GM12878 (cell line): ENCODE measurements around the gene SEC24D. TPM values are rescaled to one million over a fixed set of nuclear protein-coding genes. Genes with fewer than 3 reads are reported as not detected.

ENCODE experiments used
- ATAC-seq: fragments of 200-7000 bp; cut with Tn5 transposase; 3 replicates; pipeline ENCODE4 v1.9.1; 2020; ENCODE audit warnings: mild to moderate bottlenecking, moderate library complexity
- BruUV-seq: library from RNA; stranded (reverse); fragments of 400-500 nt; replicated peaks from 2 replicates; lab custom pipeline; 2021; lab: Mats Ljungman, UMichigan
- CTCF ChIA-PET: fragments of 300-600 bp; sonication (Branson Sonifier 250); formaldehyde crosslinking; extraction: SDS; loops from one replicate; lab custom pipeline; 2021; ENCODE audit warnings: inconsistent platforms; lab: Yijun Ruan, JAX
- POLR2A ChIA-PET: fragments of 350-600 bp; formaldehyde crosslinking; extraction: SDS; loops from one replicate; lab custom pipeline; 2021; ENCODE audit warnings: inconsistent platforms; lab: Charles Lee
- RAD21 ChIA-PET: fragments of 300-600 bp; sonication (Branson Sonifier 250); formaldehyde crosslinking; loops from one replicate; lab custom pipeline; 2023; ENCODE audit warnings: antibody characterized with exemption; ENCODE audit not compliant: unreplicated experiment; lab: Charles Lee
- SMC1A ChIA-PET: fragments of 300-600 bp; sonication (Branson Sonifier 250); formaldehyde crosslinking; loops from one replicate; lab custom pipeline; 2023; ENCODE audit not compliant: unreplicated experiment, uncharacterized antibody; lab: Charles Lee
- DNase-seq: peaks from one replicate; pipeline ENCODE4 v3.0.0-alpha.2; 2011; ENCODE audit warnings: low read depth, low spot score
- FAIRE-seq: peaks from 3 replicates; lab custom pipeline; 2011; peaks lifted over from hg19 to GRCh38; lab: Jason Lieb, UNC
- H2AFZ ChIP-seq: 2 replicates; pipeline ENCODE4 v1.6.0; 2011; ENCODE audit warnings: low read depth, low read length, control low read depth; ENCODE audit not compliant: control insufficient read depth
- H3K27ac ChIP-seq: 2 replicates; pipeline ENCODE4 v1.5.1; 2011; ENCODE audit warnings: control low read depth; ENCODE audit not compliant: control insufficient read depth, insufficient read depth
- H3K27me3 ChIP-seq, 2 experiments: replicated peaks in 1 of 2; 2 replicates each; pipeline versions ENCODE4 v1.6.0 to v1.6.1; 2011; ENCODE audit warnings: low read length in 1 of 2; ENCODE audit not compliant: control insufficient read depth in 2 of 2, insufficient read depth in 2 of 2
- H3K36me3 ChIP-seq, 2 experiments: 2 replicates each; pipeline ENCODE4 v1.5.1; 2011; ENCODE audit warnings: low read length in 1 of 2; ENCODE audit not compliant: control insufficient read depth in 2 of 2, insufficient read depth in 2 of 2
- H3K4me1 ChIP-seq: 2 replicates; pipeline ENCODE4 v1.6.1; 2011; ENCODE audit warnings: mild to moderate bottlenecking, low read length, moderate library complexity, mixed read lengths; ENCODE audit not compliant: control insufficient read depth, insufficient read depth
- H3K4me2 ChIP-seq: 2 replicates; pipeline ENCODE4 v1.6.0; 2011; ENCODE audit warnings: control low read depth; ENCODE audit not compliant: control insufficient read depth, insufficient read depth
- H3K4me3 ChIP-seq: fragments of 200-600 bp; sonication (generic); 2 replicates; pipeline ENCODE4 v1.5.1; 2016
- H3K79me2 ChIP-seq: 2 replicates; pipeline ENCODE4 v1.6.0; 2011; ENCODE audit warnings: low read length; ENCODE audit not compliant: control insufficient read depth, insufficient read depth
- H3K9ac ChIP-seq: 2 replicates; pipeline ENCODE4 v1.8.0; 2011; ENCODE audit warnings: low read length, control low read depth, mixed read lengths; ENCODE audit not compliant: control insufficient read depth, insufficient read depth
- H3K9me3 ChIP-seq: replicated peaks from 3 replicates; pipeline ENCODE4 v1.5.1; 2011; ENCODE audit warnings: mild to moderate bottlenecking, low read length; ENCODE audit not compliant: control insufficient read depth, insufficient read depth
- H4K20me1 ChIP-seq: 2 replicates; pipeline ENCODE4 v1.6.0; 2011; ENCODE audit not compliant: control insufficient read depth, insufficient read depth
- CHD4 ChIP-seq: fragments of 200-600 bp; sonication (generic); IDR thresholded peaks from 2 replicates; pipeline ENCODE4 v1.6.1; 2016; ENCODE audit warnings: mild to moderate bottlenecking
- ETV6 ChIP-seq, 2 experiments: fragments of 450-650 bp in 1 of 2; IDR thresholded peaks in 1 of 2; conservative IDR thresholded peaks in 1 of 2; 2 replicates each; pipeline ENCODE4 v1.6.1; 2014; ENCODE audit warnings: antibody characterized with exemption in 1 of 2, borderline replicate concordance in 1 of 2, low read depth in 1 of 2, mild to moderate bottlenecking in 1 of 2, moderate library complexity in 1 of 2
- MEF2B ChIP-seq: fragments of 450-650 bp; IDR thresholded peaks from 2 replicates; pipeline ENCODE4 v1.6.1; 2018; ENCODE audit warnings: mild to moderate bottlenecking, moderate library complexity; ENCODE audit not compliant: partially characterized antibody, poor library complexity, severe bottlenecking
- NR2C1 ChIP-seq: fragments of 450-650 bp; IDR thresholded peaks from 2 replicates; pipeline ENCODE4 v1.6.1; 2017; ENCODE audit warnings: antibody characterized with exemption, mild to moderate bottlenecking, moderate library complexity
- POLR2A ChIP-seq: IDR thresholded peaks from 2 replicates; pipeline ENCODE4 v1.6.1; 2011; ENCODE audit warnings: low read depth, mild to moderate bottlenecking, low read length
- POU2F2 ChIP-seq: IDR thresholded peaks from 3 replicates; pipeline ENCODE4 v1.6.1; 2011; ENCODE audit warnings: low read depth, mild to moderate bottlenecking, low read length, borderline replicate concordance
- RCOR1 ChIP-seq: conservative IDR thresholded peaks from 2 replicates; pipeline ENCODE4 v1.6.1; 2012; ENCODE audit warnings: low read depth, low read length, improper control_type of control experiment
- SIN3A ChIP-seq: IDR thresholded peaks from 2 replicates; pipeline ENCODE4 v1.6.1; 2012; ENCODE audit warnings: low read depth, low read length, improper control_type of control experiment
- SMC3 ChIP-seq: IDR thresholded peaks from 2 replicates; pipeline ENCODE4 v1.6.1; 2011; ENCODE audit warnings: low read length, improper control_type of control experiment, borderline replicate concordance
- TCF12 ChIP-seq: IDR thresholded peaks from 2 replicates; pipeline ENCODE4 v1.6.1; 2011; ENCODE audit warnings: low read depth, mild to moderate bottlenecking, low read length
- ZBED1 ChIP-seq: IDR thresholded peaks from 2 replicates; pipeline ENCODE4 v1.6.1; 2016; ENCODE audit warnings: borderline replicate concordance
- WGBS: methylation state at CpG from one replicate; pipeline ENCODE4 v1.1.6; 2016; ENCODE audit warnings: low lambda C conversion rate; ENCODE audit not compliant: insufficient replicate concordance, insufficient coverage; ENCODE audit errors: missing lambda C conversion rate; 5-methylcytosine and 5-hydroxymethylcytosine counted together
- in situ Hi-C: fragments of 300-500 bp; cut with MboI; formaldehyde crosslinking; loops from 9 replicates; pipeline ENCODE4 v1.14.3; 2018; ENCODE audit warnings: mixed read lengths
- intact Hi-C: fragments of 100-400 bp; cut with micrococcal nuclease; formaldehyde crosslinking; loops from one replicate; pipeline ENCODE4 v1.14.2; 2022; ENCODE audit not compliant: unreplicated experiment
- polyA plus RNA-seq, 11 experiments: library from polyadenylated mRNA; depleted of rRNA in 4 of 11; unstranded in 6 of 11; stranded (reverse) in 5 of 11; fragments of >200 nt; fragmentation: Nextera tagmentation in 4 of 11; fragmentation: Illumina TruSeq in 1 of 11; extraction: Ambion mirVana in 4 of 11; extraction: Trizol in 1 of 11; gene quantifications; 1 replicate in 1 of 11; 2 replicates in 10 of 11; pipeline versions ENCODE4 v1.2.1 to v1.2.3, GENCODE V29; 2011 to 2016; ENCODE audit warnings: inconsistent platforms in 2 of 11, missing spikeins in 2 of 11, low read depth in 1 of 11
- total RNA-seq, 4 experiments: library from RNA; depleted of rRNA in 3 of 4; stranded (reverse); fragments of >200 nt in 3 of 4; fragmentation: Illumina TruSeq in 1 of 4; extraction: Trizol in 1 of 4; gene quantifications; 2 replicates each; pipeline versions ENCODE4 v1.2.1 to v1.2.3, GENCODE V29; 2013 to 2021
- TF ChIP-seq, protein P1 (sequence below): fragments of 450-650 bp; IDR thresholded peaks from 2 replicates; pipeline ENCODE4 v1.6.1; 2017; ENCODE audit warnings: borderline replicate concordance
- TF ChIP-seq, protein P2 (sequence below): fragments of 450-650 bp; IDR thresholded peaks from 2 replicates; pipeline ENCODE4 v1.6.1; 2017; ENCODE audit warnings: mild to moderate bottlenecking
- TF ChIP-seq, protein P3 (sequence below): fragments of 150-350 bp; IDR thresholded peaks from 2 replicates; pipeline ENCODE4 v1.6.1; 2014; ENCODE audit warnings: mild to moderate bottlenecking, low read depth, low read length
- TF ChIP-seq, protein P4 (sequence below): IDR thresholded peaks from 2 replicates; pipeline ENCODE4 v1.6.1; 2012; ENCODE audit warnings: low read depth, low read length, improper control_type of control experiment

SEC24D gene
- total and polyA plus RNA-seq, 10 of the 15 experiments (the other 5 are each of a cell fraction or from before 2014, with no cell fraction given): 12.8 to 61.9 (median 25.6) TPM

DNA sequence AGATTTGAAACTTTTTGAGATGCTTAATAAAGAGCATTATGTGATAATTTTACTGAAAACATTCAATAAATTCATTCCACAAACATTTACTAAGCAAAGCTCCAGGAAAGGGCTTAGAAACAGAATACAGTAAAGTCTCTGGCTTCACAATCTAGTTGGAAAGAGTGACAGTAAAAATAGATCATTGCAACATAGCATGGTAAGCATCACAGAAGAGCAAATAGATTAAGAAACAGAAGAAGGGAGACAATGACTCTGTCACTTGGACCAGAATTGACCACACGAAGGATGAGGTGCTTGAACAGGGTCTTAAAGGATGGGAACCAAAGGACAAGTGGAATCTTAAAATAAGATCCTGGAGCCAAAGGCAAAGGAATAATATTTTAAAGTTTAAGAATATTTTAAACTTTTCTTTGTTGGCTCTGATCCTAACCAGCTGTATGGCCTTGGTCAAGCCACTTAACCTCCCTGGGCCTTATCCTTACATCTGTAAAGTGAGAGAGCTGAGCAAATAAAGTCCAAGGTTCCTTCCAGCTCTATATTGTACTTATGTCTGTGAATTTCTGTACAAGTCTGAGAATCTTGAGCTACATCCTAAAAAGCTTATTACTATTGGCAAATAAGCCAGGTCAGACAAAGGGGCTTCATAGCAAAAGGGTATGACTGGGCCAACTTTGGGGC lies 33.9 kb downstream of the SEC24D start (continued):
- no peak for TF ChIP-seq RCOR1
- TF ChIP-seq, protein P1, sequence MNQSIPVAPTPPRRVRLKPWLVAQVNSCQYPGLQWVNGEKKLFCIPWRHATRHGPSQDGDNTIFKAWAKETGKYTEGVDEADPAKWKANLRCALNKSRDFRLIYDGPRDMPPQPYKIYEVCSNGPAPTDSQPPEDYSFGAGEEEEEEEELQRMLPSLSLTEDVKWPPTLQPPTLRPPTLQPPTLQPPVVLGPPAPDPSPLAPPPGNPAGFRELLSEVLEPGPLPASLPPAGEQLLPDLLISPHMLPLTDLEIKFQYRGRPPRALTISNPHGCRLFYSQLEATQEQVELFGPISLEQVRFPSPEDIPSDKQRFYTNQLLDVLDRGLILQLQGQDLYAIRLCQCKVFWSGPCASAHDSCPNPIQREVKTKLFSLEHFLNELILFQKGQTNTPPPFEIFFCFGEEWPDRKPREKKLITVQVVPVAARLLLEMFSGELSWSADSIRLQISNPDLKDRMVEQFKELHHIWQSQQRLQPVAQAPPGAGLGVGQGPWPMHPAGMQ: no peak
- no peak for TF ChIP-seq POLR2A
- no peak for TF ChIP-seq POU2F2
- TF ChIP-seq SIN3A: no peak
- TF ChIP-seq, protein P2, sequence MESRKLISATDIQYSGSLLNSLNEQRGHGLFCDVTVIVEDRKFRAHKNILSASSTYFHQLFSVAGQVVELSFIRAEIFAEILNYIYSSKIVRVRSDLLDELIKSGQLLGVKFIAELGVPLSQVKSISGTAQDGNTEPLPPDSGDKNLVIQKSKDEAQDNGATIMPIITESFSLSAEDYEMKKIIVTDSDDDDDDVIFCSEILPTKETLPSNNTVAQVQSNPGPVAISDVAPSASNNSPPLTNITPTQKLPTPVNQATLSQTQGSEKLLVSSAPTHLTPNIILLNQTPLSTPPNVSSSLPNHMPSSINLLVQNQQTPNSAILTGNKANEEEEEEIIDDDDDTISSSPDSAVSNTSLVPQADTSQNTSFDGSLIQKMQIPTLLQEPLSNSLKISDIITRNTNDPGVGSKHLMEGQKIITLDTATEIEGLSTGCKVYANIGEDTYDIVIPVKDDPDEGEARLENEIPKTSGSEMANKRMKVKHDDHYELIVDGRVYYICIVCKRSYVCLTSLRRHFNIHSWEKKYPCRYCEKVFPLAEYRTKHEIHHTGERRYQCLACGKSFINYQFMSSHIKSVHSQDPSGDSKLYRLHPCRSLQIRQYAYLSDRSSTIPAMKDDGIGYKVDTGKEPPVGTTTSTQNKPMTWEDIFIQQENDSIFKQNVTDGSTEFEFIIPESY: no peak

DNA sequence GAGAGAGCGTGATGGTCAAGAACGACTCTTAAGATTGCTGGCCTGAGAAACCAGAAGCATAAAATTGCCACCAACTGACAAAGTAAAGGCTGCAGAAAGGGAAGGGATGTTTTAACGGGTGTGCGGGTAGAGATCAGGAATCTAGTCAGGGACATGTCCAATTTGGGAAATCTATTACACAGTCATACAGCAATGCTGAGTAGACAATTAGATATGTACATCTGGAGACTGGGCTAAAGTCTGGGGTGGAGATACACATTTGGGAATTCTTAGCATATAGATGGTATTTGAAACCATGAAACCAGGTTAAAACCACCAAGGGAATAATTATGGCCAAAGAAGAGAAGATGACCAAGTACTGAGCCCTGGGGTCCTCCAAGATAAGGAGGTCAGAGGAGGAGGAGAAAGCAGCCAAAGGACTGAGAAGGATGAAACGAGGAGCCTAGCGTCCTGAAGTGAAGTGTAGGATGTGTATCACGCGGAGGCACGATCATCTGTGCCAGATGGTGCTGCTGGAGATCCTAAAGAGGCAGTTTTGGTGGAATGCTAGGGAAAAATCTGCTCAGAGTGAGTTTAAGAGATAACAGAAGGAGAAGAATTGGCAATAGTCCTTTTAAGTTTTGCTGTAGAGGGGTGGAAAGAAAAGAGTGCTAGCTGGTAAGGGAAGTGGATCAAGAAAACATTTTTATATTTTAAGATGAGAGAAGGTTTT lies 36.5 kb downstream of the SEC24D start:
- in situ Hi-C loops (no loop called here), intact Hi-C loops (no loop called here)
- Histone ChIP-seq H3K9me3 (no peaks in the 10 kb centered on the region), H4K20me1 (no peaks in the 10 kb centered on the region), H3K36me3 (peaks cover 8 to 25% of the 10 kb centered on the region in 2 experiments), H3K4me1 (no peaks in the 10 kb centered on the region), H3K27me3 (no peaks in the 10 kb centered on the region), H3K4me2 (no peak overlapping the region), H2AFZ (no peak overlapping the region), H3K27ac (no peak overlapping the region), H3K79me2 (no peaks in the 10 kb centered on the region), H3K4me3 (no peak overlapping the region), H3K9ac (no peak overlapping the region)
- ChIA-PET RAD21 (no interaction called here), POLR2A (no interaction called here), CTCF (interaction anchor here (1.2 kb wide), 1 partner anchor 12 kb away, joined by 3 read pairs; no protein-coding TSS in a partner anchor), SMC1A (interaction anchor here (1.0 kb wide), 1 partner anchor 14 kb away, joined by 4 read pairs; no protein-coding TSS in a partner anchor)
- 92% methylated on average over 9 of the region's 9 CpGs for WGBS
- DNase-seq: no peak
- no TSS peak for BruUV-seq
- FAIRE-seq: peak; percentile 38
- ATAC-seq: no peak
- no peak for TF ChIP-seq NR2C1
- TF ChIP-seq, protein P3, sequence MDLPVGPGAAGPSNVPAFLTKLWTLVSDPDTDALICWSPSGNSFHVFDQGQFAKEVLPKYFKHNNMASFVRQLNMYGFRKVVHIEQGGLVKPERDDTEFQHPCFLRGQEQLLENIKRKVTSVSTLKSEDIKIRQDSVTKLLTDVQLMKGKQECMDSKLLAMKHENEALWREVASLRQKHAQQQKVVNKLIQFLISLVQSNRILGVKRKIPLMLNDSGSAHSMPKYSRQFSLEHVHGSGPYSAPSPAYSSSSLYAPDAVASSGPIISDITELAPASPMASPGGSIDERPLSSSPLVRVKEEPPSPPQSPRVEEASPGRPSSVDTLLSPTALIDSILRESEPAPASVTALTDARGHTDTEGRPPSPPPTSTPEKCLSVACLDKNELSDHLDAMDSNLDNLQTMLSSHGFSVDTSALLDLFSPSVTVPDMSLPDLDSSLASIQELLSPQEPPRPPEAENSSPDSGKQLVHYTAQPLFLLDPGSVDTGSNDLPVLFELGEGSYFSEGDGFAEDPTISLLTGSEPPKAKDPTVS: no peak
- TF ChIP-seq, protein P4, sequence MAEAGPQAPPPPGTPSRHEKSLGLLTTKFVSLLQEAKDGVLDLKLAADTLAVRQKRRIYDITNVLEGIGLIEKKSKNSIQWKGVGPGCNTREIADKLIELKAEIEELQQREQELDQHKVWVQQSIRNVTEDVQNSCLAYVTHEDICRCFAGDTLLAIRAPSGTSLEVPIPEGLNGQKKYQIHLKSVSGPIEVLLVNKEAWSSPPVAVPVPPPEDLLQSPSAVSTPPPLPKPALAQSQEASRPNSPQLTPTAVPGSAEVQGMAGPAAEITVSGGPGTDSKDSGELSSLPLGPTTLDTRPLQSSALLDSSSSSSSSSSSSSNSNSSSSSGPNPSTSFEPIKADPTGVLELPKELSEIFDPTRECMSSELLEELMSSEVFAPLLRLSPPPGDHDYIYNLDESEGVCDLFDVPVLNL: no peak
- TF ChIP-seq CHD4: no peak
- TF ChIP-seq MEF2B: no peak
- TF ChIP-seq ZBED1: no peak
- no peak for TF ChIP-seq TCF12
- TF ChIP-seq ETV6 (conservative IDR thresholded peaks at IDR 0.05 in 1 of 2, IDR thresholded peaks at IDR 0.05 in 1 of 2; ENCODE audit: borderline replicate concordance in 1 of 2, low read depth in 1 of 2): no peak
- TF ChIP-seq SMC3: no peak
